Measurements from ENCODE around the gene MAD2L1BP.

GRCh38 chr6:43647613-43648012, 12.0 kb downstream of the MAD2L1BP start:
- TF ChIP-seq CTCF (IDR thresholded peaks at IDR 0.05; ENCODE audit: insufficient read depth, low read length) (no peak), POLR2AphosphoS5 (IDR thresholded peaks at IDR 0.05; ENCODE audit: low read depth) (no peak), REST (IDR thresholded peaks at IDR 0.05; ENCODE audit: insufficient replicate concordance, low read depth) (no peak), SPI1 (IDR thresholded peaks at IDR 0.05; ENCODE audit: borderline replicate concordance, low read depth) (no peak), GABPA (IDR thresholded peaks at IDR 0.05; ENCODE audit: low read depth) (no peak)

Data from HL-60 (cell line).